ENCODE data around the gene EPN1. TPM values are rescaled to one million over a fixed set of nuclear protein-coding genes. Genes with fewer than 3 reads are reported as not detected.

EPN1 gene
- 16.7 TPM for total RNA-seq

GRCh38 chr19:55674841-55675660 lies at the start of gene EPN1:
EPN1 (plus strand) TSS chr19:55675226; CDS start chr19:55678628, 3,402 bp downstream.
- no peak for FAIRE-seq
- DNase-seq (ENCODE audit: low spot score in 2 of 2), result peak; percentile 100

- FAIRE-seq, result no peak
- DNase-seq (ENCODE audit: low spot score in 2 of 2), result no peak
Observed at GRCh38 chr19:55626350-55626749, 48.7 kb upstream of the EPN1 start.

- DNase-seq (ENCODE audit: low spot score in 2 of 2) (peak; percentile 56 to 69), FAIRE-seq (no peak)
Observed at GRCh38 chr19:55632463-55632834, 42.6 kb upstream of the EPN1 start.

GRCh38 chr19:55633861-55634260 lies 41.2 kb upstream of the EPN1 start:
- FAIRE-seq, result no peak

GRCh38 chr19:55635334-55635717 lies 39.7 kb upstream of the EPN1 start:
- no peak for FAIRE-seq

More at GRCh38 chr19:55633861-55634260, 41.2 kb upstream of the EPN1 start:
- no peak for DNase-seq (ENCODE audit: low spot score in 2 of 2)

GRCh38 chr19:55635856-55636440 lies 39.1 kb upstream of the EPN1 start:
- no peak for FAIRE-seq
- no peak for DNase-seq (ENCODE audit: low spot score in 2 of 2)

More at GRCh38 chr19:55635334-55635717, 39.7 kb upstream of the EPN1 start:
- no peak for DNase-seq (ENCODE audit: low spot score in 2 of 2)

GRCh38 chr19:55636723-55637122 lies 38.3 kb upstream of the EPN1 start:
- no peak for FAIRE-seq
- DNase-seq (ENCODE audit: low spot score in 2 of 2), result no peak

- DNase-seq (ENCODE audit: low spot score in 2 of 2), result no peak
- FAIRE-seq, result no peak
Observed at GRCh38 chr19:55637534-55637933, 37.5 kb upstream of the EPN1 start.

- DNase-seq (ENCODE audit: low spot score in 2 of 2) (no peak), FAIRE-seq (no peak)
Observed at GRCh38 chr19:55638864-55639359, 36.1 kb upstream of the EPN1 start.

- DNase-seq (ENCODE audit: low spot score in 2 of 2), result peak; percentile 61 to 71
- no peak for FAIRE-seq
Observed at GRCh38 chr19:55640043-55640576, 34.9 kb upstream of the EPN1 start.

GRCh38 chr19:55640577-55641425 lies 34.2 kb upstream of the EPN1 start, which contains the start of gene ZNF580:
ZNF580 (plus strand) TSS chr19:55641002; CDS start chr19:55642509, 1,507 bp downstream.
- FAIRE-seq (no peak), DNase-seq (ENCODE audit: low spot score in 2 of 2) (peak; percentile 82 to 87)

- FAIRE-seq (no peak), DNase-seq (ENCODE audit: low spot score in 2 of 2) (no peak)
Observed at GRCh38 chr19:55641426-55642152, 33.4 kb upstream of the EPN1 start.

- no peak for FAIRE-seq
- DNase-seq (ENCODE audit: low spot score in 2 of 2), result no peak
Observed at GRCh38 chr19:55642153-55643002, 32.6 kb upstream of the EPN1 start.

GRCh38 chr19:55643003-55643886 lies 31.8 kb upstream of the EPN1 start, which contains the start of gene ZNF581:
ZNF581 (plus strand) TSS chr19:55643649; CDS start chr19:55644572, 923 bp downstream.
- FAIRE-seq (no peak), DNase-seq (ENCODE audit: low spot score in 2 of 2) (peak; percentile 80 to 92)

GRCh38 chr19:55643887-55644176 lies 31.2 kb upstream of the EPN1 start:
- FAIRE-seq (no peak), DNase-seq (ENCODE audit: low spot score in 2 of 2) (no peak)

- DNase-seq (ENCODE audit: low spot score in 2 of 2) (no peak), FAIRE-seq (no peak)
Observed at GRCh38 chr19:55644191-55644833, 30.7 kb upstream of the EPN1 start.

- DNase-seq (ENCODE audit: low spot score in 2 of 2), result no peak
- FAIRE-seq, result no peak
Observed at GRCh38 chr19:55644842-55645511, 30.0 kb upstream of the EPN1 start.

Measured in frontal cortex (tissue), 4 donors.